Measurements from ENCODE around the gene ADM2. TPM values are rescaled to one million over a fixed set of nuclear protein-coding genes. Genes with fewer than 3 reads are reported as not detected.

ADM2 gene
- total RNA-seq, 1 experiment from 2014 or later, result 11.9 TPM

DNA sequence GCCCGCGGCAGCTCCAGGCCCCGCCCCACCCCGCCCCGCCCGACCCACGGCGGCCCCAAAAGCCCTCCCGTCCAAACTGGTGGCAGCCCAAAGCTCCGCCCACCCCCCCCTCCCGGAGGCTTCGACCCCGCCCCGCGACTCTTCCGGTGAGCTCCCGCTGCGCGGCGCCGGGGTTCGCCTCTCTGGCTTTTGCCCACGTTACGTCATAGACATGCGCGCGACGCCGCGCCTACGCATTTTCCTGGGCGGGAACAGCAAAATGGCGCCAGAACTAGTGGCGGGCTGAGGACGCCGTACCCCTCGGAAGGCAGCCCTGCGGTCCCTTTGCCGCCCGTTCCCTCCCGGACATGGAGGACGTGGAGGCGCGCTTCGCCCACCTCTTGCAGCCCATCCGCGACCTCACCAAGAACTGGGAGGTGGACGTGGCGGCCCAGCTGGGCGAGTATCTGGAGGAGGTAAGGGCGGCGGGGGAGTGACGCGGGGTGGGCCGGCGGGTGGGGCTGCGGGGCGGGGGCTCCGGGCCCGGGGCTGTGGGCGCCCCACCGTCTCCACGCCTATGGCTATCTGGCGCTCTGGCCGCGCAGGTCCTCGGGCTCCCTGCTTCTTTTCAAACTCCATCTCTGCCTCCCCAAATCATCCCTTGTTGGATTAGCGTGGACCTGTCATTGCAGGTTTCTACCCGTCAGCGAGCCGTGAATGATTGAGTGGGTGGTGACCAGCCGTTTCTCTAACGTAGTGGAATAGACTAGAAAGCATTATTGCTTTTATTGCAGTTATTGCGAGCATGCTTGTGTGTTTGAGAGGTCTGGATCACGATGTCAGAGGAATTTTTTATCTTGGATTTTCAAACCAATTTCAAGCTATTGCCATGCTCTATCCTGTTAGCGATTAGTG, 26.9 kb downstream of the ADM2 start, which contains the start of gene NCAPH2:
Gene NCAPH2 (plus strand): TSS at position 234 of the 894 bp plus-strand sequence. CDS start 114 bp downstream, at position 348.
- Mint-ChIP-seq H3K9me3 (no peaks in the 10 kb centered on the region), H3K4me3 (peak within 1 kb of the TSS; percentile 92 to 96)
- TF ChIP-seq, protein P1, sequence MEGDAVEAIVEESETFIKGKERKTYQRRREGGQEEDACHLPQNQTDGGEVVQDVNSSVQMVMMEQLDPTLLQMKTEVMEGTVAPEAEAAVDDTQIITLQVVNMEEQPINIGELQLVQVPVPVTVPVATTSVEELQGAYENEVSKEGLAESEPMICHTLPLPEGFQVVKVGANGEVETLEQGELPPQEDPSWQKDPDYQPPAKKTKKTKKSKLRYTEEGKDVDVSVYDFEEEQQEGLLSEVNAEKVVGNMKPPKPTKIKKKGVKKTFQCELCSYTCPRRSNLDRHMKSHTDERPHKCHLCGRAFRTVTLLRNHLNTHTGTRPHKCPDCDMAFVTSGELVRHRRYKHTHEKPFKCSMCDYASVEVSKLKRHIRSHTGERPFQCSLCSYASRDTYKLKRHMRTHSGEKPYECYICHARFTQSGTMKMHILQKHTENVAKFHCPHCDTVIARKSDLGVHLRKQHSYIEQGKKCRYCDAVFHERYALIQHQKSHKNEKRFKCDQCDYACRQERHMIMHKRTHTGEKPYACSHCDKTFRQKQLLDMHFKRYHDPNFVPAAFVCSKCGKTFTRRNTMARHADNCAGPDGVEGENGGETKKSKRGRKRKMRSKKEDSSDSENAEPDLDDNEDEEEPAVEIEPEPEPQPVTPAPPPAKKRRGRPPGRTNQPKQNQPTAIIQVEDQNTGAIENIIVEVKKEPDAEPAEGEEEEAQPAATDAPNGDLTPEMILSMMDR (conservative IDR thresholded peaks at IDR 0.05), result no peak

More for the DNA sequence above, 26.9 kb downstream of the ADM2 start, which contains the start of gene NCAPH2:
- Histone ChIP-seq H2BK20ac (ENCODE audit: low read depth, low read length, poor library complexity, severe bottlenecking) (no peak within 1 kb of the TSS), H3K9ac (ENCODE audit: extremely low read depth, insufficient read length, low read length) (peak within 1 kb of the TSS; percentile 99), H2BK5ac (ENCODE audit: insufficient read length, low read length) (peak within 1 kb of the TSS; percentile 85), H3K18ac (ENCODE audit: insufficient read length, low read depth, low read length) (peak within 1 kb of the TSS; percentile 99), H3K27ac (ENCODE audit: insufficient read length, low read depth, low read length) (no peak within 1 kb of the TSS), H3K4me1 (ENCODE audit: insufficient read depth, low read length) (no peaks in the 10 kb centered on the region), H2AK5ac (ENCODE audit: insufficient read length, low read length) (no peak within 1 kb of the TSS), H4K5ac (ENCODE audit: insufficient read length, low read depth, low read length) (no peak within 1 kb of the TSS), H2BK120ac (ENCODE audit: low read depth, low read length, poor library complexity, severe bottlenecking) (no peak within 1 kb of the TSS), H2AFZ (ENCODE audit: low read length) (no peak within 1 kb of the TSS), H2BK12ac (ENCODE audit: insufficient read length, low read depth, low read length) (no peak within 1 kb of the TSS), H3K79me2 (ENCODE audit: insufficient read depth, low read length) (peaks cover 11% of the 10 kb centered on the region; the same call in 1 of the 2 replicates), H3K4ac (ENCODE audit: low read depth, low read length) (no peak within 1 kb of the TSS), H2BK15ac (ENCODE audit: low read depth, low read length) (no peak within 1 kb of the TSS), H4K8ac (replicated peaks; ENCODE audit: insufficient read length, low read depth, low read length) (peak within 1 kb of the TSS; percentile 98), H3T11ph (ENCODE audit: low read length) (no peak within 1 kb of the TSS), H4K91ac (ENCODE audit: insufficient read length, low read depth, low read length) (no peak within 1 kb of the TSS), H3K27me3 (ENCODE audit: insufficient read depth, low read length) (no peaks in the 10 kb centered on the region), H3K79me1 (ENCODE audit: insufficient read depth, low read depth, low read length, poor library complexity, severe bottlenecking) (peaks cover 11% of the 10 kb centered on the region), H4K20me1 (ENCODE audit: control insufficient read depth, insufficient read depth, insufficient read length) (no peaks in the 10 kb centered on the region), H3K14ac (ENCODE audit: insufficient read depth, low read length) (peak within 1 kb of the TSS; percentile 99), H3K23ac (ENCODE audit: insufficient read length, low read depth, low read length) (no peak within 1 kb of the TSS), H3K4me2 (ENCODE audit: insufficient read depth, insufficient read length, low read length) (peak within 1 kb of the TSS; percentile 97), H3K23me2 (ENCODE audit: insufficient read length, low read depth, low read length, poor library complexity, severe bottlenecking) (peaks cover 12% of the 10 kb centered on the region), H3K9me3 (ENCODE audit: control insufficient read depth, low read depth, low read length) (no peaks in the 10 kb centered on the region), H3K56ac (ENCODE audit: insufficient read length, low read depth, low read length) (no peak within 1 kb of the TSS)
- H3K27ac Mint-ChIP-seq, result peak within 1 kb of the TSS; percentile 98; a peak in 6 of 7 replicates
- no peaks in the 10 kb centered on the region for H3K27me3 Mint-ChIP-seq (ENCODE audit: low read depth)
- peaks cover 10 to 14% of the 10 kb centered on the region in 2 experiments for H3K4me1 Mint-ChIP-seq
- WGBS (ENCODE audit: extremely low coverage, insufficient read length, low lambda C conversion rate), result no CpG with 5 or more reads among the region's 76 CpGs
- DNase-seq, result peak; percentile 98
- peaks cover 0 to 6% (median 0%) of the 10 kb centered on the region in 3 experiments; a peak in 1 of 7 replicates for H3K36me3 Mint-ChIP-seq (ENCODE audit: insufficient read depth in 1 of 3, low read depth in 3 of 3)
